HG03196 (cell line): ENCODE data around the gene ASIC3.
A peak's percentile ranks its signal among the peaks of the same experiment; 100 is the strongest.
"Not testable (repeated sequence)": the region's sequence is repeated elsewhere in the genome, so short reads cannot be mapped to it uniquely, and the experiment has no call there.

Experiments used
- ATAC-seq: cut with Tn5 transposase; IDR thresholded peaks from one replicate; pipeline ENCODE4 v1.9.1; 2021; ENCODE audit not compliant: unreplicated experiment

The ASIC3 gene

GRCh38 chr7:151013733-151014497 lies 34.4 kb upstream of the ASIC3 start:
- no peak for ATAC-seq

GRCh38 chr7:151014950-151015349 lies 33.4 kb upstream of the ASIC3 start:
- ATAC-seq = no peak

GRCh38 chr7:151015967-151016366 lies 32.4 kb upstream of the ASIC3 start:
- no peak for ATAC-seq

- ATAC-seq = no peak
Measured at GRCh38 chr7:151016505-151016904, 31.8 kb upstream of the ASIC3 start.

GRCh38 chr7:151016942-151017341 lies 31.4 kb upstream of the ASIC3 start:
- ATAC-seq = no peak

- ATAC-seq = no peak
Measured at GRCh38 chr7:151017370-151017952, 30.9 kb upstream of the ASIC3 start.

- peak; percentile 56 for ATAC-seq
Measured at GRCh38 chr7:151017953-151018420, 30.3 kb upstream of the ASIC3 start.

GRCh38 chr7:151018421-151019129 lies 29.8 kb upstream of the ASIC3 start:
- no peak for ATAC-seq

- no peak for ATAC-seq
Measured at GRCh38 chr7:151019130-151019447, 29.2 kb upstream of the ASIC3 start.

GRCh38 chr7:151020231-151020630 lies 28.1 kb upstream of the ASIC3 start:
- ATAC-seq = no peak

- ATAC-seq = no peak
Measured at GRCh38 chr7:151023232-151023631, 25.1 kb upstream of the ASIC3 start.

GRCh38 chr7:151024435-151025056 lies 23.8 kb upstream of the ASIC3 start, which contains the start of gene ATG9B:
Gene ATG9B (minus strand): TSS chr7:151024494. CDS start chr7:151024423, 71 bp downstream.
- ATAC-seq = no peak

GRCh38 chr7:151025924-151026671 lies 22.2 kb upstream of the ASIC3 start:
- no peak for ATAC-seq

GRCh38 chr7:151026771-151027727 lies 21.3 kb upstream of the ASIC3 start:
- ATAC-seq = not testable (repeated sequence)

GRCh38 chr7:151027728-151028130 lies 20.6 kb upstream of the ASIC3 start:
- not testable (repeated sequence) for ATAC-seq

- ATAC-seq = peak; percentile 94
Measured at GRCh38 chr7:151028131-151028947, 20.0 kb upstream of the ASIC3 start, which contains the start of gene ABCB8. Gene ABCB8 (plus strand): TSS chr7:151028450. CDS start chr7:151028516, 66 bp downstream.

GRCh38 chr7:151028948-151029501 lies 19.3 kb upstream of the ASIC3 start:
- no peak for ATAC-seq

GRCh38 chr7:151031011-151031410 lies 17.3 kb upstream of the ASIC3 start:
- no peak for ATAC-seq
